GM04504 (cell line): ENCODE measurements around the gene AUP1.
"Not testable (repeated sequence)": the region's sequence is repeated elsewhere in the genome, so short reads cannot be mapped to it uniquely, and the experiment has no call there.

ENCODE experiments used
- DNase-seq: peaks from one replicate; pipeline ENCODE4 v3.0.0-alpha.2; 2012; ENCODE audit warnings: low read depth

Gene AUP1

DNA sequence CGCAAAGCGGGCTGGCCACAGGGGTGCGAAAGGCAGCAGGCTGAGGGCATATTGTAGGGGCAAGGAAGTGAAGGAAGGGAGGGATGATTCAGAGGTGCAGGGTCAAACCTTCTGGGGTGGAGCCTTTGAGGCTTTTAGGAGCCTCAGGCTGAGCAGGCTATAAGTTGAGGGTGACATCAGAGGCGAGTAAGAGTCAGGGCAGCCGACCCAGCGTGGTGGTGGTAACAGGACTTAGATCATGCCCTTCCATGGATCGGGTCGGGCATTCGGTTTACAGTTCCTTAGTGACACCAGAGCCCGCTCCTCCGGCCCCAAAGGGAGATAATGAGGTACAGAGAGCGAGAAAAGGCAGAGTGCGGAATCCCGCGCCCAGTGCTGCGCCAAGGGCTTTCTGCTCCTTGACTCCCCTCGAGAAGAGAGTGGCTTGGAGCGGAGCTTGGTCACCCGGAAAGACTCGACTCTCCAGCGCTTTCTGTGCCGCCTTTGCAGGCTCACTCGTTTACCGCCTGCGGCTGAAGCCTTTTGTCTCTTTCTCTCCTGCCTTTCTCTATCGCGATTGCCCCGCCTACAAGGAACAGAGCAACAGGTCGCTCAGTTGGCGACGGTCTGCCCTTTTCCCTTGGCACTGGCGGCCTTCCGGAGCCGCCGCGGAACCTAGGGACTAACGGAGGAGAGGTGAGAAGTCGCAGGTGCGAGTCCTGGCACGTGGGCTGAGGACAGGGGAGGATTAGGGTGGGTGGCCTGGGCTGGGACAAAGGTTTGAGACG, 30.8 kb downstream of the AUP1 start:
- no peak for DNase-seq

DNA sequence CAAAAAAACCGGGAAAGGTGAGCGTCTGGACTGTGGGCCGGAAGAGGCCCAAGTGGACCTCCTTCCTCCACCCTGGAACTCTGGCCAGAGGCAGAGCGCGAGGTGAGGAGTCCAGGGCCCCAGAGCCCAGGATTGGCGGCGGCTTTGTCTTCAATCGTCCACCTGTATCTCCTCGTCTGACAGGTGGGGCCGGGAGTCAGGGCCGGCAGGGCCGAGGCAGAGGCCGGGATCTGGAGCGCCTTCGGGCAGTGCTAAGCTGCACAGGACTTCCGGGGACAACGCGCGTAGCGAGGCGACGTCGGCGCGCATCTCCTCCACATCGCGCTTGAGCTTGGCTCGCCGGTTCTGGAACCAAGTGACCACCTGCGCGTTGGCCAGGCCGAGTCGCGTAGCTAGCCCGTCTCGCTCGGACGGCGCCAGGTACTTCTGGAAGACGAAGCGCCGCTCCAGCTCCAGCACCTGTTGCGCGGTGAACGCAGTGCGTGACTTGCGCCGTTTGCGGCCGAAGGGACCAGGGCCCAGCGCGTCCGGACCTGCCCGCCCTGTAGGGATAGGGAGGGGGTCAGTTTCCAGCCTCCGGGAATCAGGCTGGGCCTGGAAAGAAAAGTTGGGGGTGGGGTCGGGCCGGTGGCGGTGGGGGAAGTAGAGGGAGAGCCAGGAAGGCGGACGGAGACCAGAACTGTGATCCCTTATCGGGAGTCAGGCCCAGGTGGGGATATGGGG, 31.6 kb downstream of the AUP1 start:
- no peak for DNase-seq

DNA sequence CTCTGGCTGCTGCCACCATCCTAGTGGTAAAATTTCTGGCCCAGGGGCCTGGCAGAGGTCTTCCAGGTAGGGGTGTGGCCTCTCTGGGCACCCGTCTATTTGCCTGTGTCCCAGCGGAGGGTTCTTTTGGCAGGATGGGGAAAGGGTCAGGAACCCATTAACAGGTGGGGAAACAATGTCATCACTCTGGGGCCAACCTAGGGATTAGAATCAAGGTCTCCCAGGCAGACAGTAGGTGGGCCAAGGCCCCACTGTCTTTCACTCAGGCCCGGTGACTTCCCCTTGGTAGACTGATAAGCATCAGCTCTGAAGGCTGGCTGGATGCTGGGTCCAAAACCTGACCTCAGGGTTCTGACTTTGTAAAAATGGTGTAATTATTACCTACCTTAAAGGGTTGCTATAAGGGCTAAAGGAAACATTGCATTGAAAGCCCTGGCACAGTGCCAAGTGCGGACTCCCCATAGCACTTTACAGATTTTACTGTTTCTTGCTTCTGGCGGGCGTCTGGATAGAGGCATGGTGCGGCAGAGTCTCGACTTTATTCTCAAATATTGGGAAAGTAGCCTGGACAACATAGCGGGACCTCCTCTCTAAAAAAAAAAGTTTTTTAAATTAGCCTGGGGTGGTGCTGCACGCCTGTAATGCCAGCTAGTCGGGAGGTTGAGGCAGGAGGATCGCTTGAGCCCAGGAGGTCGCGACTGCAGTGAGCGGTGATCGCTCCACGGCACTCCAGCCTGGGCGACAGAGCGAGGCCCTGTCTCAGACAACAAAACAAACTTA, 32.3 kb downstream of the AUP1 start:
- no peak for DNase-seq

DNA sequence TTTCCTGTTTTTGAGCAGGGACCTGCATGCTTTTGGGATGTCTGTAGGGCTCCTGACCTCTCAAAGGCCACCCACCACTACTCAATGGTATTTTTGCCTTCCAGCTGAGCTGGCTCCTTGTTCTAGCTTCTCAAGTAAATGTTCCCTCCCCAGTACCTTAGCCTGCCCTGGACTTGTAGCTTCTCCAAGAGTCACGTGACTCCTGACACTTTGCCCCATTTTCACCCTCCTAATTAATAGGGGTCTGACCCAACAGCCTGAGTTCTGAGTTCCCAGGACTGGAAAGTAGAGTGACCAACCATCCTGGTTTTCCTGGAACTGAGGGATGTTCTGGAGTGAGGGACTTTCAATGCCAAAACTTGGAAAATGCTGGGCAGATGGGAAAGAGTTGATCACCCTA, 34.1 kb downstream of the AUP1 start:
- DNase-seq, result no peak

DNA sequence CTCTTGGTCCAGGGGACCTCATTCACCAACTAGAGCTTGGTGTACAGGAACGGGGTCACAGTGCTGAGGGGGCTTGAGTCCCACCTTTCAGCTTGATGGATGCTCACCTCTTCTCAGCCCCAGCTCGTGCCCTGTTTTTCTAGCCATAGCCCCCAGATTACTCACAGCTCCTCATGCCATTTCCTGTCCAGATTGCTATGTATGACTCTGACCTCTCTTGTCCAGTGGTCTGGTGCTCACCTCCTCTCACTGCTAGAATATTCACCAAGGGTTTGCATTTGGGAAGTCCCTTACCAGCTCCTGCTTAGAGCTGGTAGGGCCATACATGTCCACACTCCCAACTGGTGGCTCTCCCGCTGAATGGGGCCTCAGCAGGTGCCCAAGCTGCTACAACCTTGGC, 36.0 kb downstream of the AUP1 start:
- DNase-seq, result no peak

DNA sequence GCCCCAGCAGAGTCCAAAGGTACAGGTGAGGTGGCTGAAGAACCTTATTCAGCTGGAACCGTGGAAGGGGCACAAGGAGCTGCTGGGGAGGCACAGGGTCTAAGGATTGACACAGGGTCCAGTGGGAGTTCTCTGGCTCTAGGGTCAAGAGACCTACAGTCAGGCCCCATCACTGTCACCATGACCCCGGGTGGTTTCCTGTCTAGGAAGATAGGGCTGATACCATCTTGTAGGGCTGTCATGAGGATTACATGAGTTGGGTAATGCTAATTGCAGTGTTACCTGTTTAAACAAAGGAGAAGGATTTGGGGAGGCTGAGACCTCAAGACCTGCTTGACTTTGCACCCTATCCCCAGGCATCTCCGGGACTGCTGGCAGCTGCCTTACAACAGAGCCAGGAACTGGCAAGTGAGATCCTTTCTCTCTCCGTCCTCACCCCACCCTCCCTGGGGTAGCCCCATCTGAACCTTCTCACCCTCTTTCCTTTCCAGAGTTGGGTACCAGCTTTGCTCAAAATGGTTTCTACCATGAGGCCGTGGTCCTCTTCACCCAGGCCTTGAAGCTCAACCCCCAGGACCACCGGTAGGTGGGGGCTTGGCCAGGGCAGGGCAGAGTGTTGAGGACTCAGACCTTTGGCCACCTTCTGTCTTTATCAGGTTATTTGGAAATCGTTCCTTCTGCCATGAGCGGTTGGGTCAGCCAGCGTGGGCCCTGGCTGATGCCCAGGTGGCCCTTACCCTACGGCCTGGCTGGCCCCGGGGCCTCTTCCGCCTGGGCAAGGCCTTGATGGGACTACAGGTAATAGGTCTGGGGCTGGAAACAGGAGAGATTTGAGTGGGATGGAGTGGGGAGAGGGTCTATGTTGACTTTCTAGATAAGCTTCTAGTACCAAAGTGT, 37.6 kb downstream of the AUP1 start:
- no peak for DNase-seq

DNA sequence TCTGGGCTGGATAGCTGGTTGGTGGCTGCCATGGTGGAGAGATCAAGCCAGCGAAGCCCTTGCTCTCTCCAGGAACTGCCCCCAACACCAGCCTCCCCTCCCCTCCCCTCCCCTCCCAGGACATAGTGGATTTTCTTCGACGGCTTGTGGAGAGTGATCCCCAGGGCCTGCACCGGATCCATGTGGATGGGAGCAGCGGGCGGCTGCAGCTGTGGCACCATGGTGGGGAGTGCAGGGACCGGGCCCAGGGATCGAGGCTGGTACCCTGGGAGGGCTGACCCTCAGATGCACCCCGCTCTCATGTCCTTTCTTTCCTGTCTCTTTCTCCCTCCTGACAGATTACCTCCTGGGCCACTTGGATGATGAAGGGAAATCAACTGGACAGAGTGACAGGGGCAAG, 39.6 kb downstream of the AUP1 start:
- no peak for DNase-seq

DNA sequence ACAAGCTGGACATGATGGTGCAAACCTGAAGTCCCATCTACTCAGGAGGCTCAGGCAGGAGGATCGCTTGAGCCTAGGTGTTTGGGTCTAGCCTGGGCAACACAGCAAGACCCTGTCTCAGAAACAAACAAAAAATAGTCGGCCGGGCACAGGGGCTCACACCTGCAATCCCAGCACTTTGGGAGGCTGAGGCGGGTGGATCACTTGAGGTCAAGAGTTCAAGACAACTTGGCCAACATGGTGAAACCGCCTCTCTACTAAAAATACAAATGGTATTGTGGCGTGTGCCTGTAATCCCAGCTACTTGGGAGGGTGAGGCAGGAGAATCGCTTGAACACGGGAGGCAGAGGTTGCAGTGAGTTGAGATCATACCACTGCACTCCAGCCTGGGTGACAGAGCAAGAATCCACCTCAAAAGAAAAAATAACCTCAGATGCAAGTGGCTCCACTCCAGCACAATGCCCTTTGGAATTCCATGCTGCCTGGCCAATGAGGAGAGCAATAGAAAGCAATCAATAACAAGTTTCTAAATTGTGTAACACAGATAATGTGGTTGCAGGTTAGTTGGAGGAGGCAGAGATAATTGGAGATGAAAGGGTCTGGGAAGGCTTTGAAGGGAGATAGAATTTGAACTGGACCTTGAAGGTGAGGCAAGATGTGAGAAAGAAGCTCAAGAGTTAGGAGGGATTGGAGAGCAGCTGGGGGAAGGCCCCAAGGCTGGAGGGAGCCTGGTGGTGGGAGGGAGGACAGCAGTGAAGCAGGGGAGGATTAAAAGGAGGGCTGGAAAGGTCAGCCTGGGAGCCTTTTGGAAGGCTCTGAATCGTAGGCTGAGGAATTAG, 40.6 kb downstream of the AUP1 start:
- DNase-seq, result no peak

DNA sequence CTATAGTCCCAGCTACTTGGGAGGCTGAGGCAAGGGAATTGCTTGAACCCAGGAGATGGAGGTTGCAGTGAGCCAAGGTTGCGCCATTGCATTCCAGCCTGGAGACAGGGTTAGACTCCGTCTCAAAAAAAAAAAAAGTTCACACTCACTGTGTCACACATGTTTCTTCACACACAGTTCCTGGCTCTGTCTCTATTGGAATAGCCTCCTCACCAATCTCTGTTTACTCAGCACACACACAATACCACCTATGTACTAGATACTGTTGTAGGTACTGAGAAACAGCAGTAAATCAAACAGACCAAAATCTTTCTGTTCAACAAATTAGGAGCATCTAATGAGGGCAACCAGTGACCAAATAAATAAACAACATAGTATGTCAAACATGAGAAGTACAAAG, 43.4 kb downstream of the AUP1 start:
- DNase-seq, result no peak

DNA sequence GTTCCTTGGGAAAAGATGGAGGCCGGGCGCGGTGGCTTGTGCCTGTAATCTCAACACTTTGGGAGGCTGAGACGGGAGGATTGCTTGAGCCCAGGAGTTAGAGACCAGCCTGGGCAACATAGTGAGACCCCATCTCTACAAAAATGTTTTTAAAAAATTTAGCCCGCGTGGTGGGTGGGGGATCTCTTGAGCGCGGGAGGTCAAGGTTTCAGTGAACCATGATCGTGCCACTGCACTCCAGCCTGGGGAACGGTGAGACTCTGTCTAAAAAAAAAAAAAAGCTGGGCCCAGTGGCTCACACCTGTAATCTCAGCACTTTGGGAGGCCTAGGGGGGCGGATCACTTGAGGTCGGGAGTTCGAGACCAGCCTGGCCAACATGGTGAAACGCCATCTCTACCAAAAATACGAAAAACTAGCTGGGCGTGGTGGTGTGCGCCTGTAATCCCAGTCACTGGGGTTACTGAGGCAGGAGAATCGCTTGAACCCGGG, 45.8 kb downstream of the AUP1 start:
- DNase-seq, result not testable (repeated sequence)

DNA sequence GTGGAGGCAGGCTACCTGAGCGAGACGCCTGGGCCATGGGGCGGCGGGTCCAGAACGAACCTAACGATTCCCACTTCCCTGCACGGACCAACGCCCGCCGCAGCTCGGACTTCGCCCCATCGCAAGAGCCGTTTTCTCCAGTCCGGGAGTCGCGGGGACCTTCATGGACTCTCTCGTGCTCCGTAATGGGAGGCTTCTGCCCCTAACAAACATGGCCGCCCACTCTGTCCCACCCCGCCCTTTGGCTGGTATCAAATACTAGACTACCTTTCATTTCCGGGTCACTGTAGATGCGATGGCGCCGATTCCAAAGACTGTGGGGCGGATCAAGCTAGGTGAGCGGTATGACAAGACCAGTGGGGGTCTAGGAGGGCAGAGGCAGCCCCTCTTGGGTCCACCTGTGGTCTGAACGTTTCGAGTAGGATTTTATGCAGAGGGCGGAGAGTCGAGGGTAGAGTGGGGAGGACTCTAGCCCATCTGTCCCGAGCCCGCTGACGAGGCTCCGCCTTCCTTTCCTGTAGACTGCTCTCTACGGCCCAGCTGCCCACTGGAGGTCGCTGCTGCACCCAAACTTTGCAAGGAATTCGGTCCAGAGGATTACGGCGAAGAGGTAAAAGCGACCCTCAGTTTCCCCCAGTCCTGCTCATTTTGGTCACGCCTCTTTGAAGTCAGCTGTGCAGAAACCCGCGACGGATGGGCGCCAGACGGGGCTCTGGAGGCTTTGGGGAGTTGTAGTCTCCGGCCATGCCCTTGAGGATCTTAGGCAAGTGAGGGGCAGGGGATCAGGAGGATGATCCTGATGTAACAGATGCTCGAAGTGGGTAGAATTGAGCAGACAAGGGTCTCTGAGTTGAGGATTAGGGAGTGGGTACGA, 46.5 kb downstream of the AUP1 start, which contains the start of the genes CCDC142 and TTC31:
Gene CCDC142, minus strand, starts transcription at position 198 of the 874 bp plus-strand sequence. Its CDS starts 161 bp downstream, at position 37.
Gene TTC31, plus strand, starts transcription at position 281 of the 874 bp plus-strand sequence. Its CDS starts 15 bp downstream, at position 296.
- DNase-seq, result peak; percentile 91

DNA sequence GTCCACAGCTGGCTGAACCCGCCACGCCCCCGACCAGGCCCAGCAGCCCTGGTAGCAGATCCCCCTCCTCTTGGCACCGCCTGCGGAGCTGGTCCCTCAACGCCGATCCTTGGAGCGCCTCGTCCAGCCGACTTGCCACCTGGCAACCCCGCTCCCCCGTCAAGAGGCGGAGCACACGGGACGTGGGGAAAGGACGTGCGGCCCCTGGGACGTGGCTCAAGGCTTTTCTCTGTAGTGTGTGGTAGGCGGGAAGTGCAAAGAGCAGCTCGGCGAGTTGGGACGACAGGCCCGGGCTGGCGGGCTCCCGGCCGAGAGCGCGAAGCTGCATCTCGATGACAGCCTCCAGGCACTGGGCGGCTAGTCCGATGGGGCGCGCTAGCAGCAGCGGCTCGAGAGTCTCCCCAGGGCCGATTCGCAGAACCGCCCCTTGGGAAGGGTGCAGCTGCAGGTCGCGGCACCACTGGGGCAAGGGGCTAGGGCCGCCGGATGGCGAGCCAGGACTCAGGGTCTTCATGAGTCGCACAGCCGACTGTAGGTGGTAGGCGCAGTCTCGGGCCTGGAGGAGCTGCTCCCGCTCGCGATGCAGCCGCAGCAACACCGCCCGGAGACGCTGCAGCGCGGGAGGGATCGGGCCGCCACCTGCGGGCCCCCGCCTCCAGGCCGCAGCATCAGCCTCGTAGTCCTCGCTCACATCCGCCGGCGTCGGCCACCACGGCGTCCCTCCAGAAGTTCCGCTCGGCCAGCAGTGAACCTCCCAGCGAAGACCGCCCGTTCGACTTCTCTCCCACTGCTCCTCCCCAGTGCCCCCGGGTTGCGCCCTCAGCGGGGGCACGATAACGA, 47.3 kb downstream of the AUP1 start:
- no peak for DNase-seq

DNA sequence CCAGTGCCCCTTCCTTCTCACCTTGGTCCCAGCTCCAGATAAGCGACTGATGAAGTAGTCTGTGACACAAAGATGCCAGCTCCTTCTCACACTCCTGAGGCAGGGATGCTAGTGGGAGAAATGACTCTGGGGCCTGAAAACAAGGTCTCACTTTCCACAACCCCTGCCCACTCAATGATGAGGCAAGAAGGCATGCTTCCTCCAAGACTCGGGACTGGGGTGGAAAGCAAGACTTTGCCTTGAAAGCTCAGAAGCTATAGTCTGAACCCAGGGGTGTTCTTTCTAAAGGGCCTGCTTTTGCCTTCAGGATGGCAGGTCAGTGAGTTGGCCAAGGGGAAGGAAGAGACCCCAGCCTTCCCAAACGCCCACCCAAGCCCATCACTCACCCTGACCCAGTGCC, 48.1 kb downstream of the AUP1 start:
- no peak for DNase-seq
